ENCODE results near the gene EXOC3L2. TPM values are rescaled to one million over a fixed set of nuclear protein-coding genes. Genes with fewer than 3 reads are reported as not detected.
"Not testable (repeated sequence)": the region's sequence is repeated elsewhere in the genome, so short reads cannot be mapped to it uniquely, and the experiment has no call there.

EXOC3L2 gene
- 0.54 TPM for total RNA-seq

DNA sequence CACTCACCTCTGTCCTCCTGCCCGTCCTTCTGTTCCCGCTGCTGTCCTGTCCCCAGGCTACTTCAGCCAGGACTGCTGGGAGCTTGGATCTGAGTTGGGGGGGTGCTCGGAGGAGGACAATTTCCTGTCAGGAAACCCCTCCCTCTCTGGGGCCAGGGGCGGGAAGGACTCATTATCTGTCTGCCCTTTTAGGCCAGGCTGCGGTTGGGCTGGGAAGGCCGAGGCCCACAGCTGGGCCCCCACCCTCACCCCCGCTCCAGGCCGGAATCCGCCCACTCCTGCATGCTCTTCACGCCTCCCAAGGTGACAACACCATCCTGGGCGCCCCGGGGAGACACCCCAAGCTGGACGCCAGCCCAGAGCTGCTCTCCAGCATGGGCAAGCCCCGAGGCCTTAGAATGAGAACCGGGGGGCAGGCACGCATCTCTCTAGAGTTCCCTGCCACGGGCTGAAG, at the start of gene EXOC3L2:
TSS of gene EXOC3L2 (minus strand) at position 74 of the 454 bp plus-strand sequence. CDS start 6,362 bp downstream, outside the sequence.
- DNase-seq (ENCODE audit: low read depth in 2 of 3, low spot score in 2 of 3), result no peak

DNA sequence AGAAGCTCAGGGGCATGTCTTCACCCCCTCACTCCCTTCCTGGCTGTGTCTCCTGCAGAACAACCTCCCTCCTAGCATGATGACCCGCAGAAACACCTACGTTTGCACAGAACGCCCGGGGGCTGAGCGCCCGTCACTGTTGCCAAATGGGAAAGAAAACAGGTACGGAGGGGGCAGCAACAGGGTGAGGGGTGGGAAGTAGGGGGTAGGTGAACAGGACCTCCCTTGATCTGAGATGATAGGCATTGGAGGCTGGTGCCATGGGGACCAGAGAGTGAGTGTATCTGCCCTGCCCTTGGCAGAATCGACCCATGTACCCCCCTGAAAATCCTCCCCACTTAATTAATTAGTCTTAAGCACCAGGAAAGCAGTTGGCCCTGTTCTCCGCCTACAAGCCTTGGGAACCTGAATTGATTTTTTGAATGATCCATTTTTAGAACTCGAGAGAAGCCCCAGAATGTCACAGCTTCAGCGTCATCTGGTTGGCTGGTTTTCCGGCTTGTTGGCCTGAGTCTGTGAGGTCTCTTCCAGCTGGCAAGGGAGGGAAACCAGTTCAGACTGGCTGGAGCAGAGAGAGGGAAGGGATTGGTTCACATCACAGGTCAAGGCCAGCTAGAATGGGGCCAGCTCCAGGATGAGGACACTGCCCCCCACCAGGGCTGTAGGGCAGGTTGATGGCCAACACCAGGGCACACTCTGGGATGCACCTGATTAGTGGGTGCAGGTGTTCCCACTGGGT, 49.3 kb upstream of the EXOC3L2 start:
- no peak for DNase-seq (ENCODE audit: low read depth in 2 of 3, low spot score in 2 of 3)

DNA sequence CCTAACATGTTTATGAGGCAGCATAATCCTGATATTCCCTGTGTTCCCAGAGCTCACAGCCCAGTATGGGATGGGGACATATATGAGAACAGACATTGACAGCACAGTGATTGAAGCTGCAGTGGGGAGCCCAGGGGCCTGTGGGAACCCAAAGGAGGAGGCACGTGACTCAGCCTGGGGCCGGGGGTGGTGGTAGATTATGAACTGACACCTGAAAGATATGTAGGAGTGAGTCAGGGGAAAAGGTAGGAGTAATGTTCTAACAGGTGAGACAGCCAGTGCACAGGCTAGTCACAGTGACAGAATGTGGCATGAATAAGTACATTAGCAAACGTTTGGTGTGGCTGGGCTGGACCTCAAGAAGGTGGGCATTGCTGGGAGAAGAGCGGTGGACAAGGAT, 48.5 kb upstream of the EXOC3L2 start:
- no peak for DNase-seq (ENCODE audit: low read depth in 2 of 3, low spot score in 2 of 3)

DNA sequence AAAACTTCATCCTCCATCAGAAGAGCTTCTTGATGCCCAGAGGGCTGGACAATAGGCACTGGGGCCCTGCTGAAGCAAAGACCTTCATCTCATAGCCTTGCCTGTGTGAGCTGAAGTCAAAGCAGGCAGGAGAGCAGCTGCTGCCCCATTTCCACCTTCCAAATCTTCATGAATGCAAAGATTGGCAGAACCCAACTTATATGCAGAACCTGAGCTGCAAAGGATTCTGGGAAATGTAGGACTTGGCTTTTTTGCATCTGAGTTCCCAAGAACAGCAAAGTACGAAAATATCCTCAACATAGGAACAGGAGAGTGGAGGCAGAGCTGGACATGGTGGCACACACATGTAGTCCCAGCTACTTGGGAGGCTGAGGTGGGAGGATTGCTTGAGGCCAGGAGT, 46.6 kb upstream of the EXOC3L2 start:
- DNase-seq (ENCODE audit: low read depth in 2 of 3, low spot score in 2 of 3), result no peak

DNA sequence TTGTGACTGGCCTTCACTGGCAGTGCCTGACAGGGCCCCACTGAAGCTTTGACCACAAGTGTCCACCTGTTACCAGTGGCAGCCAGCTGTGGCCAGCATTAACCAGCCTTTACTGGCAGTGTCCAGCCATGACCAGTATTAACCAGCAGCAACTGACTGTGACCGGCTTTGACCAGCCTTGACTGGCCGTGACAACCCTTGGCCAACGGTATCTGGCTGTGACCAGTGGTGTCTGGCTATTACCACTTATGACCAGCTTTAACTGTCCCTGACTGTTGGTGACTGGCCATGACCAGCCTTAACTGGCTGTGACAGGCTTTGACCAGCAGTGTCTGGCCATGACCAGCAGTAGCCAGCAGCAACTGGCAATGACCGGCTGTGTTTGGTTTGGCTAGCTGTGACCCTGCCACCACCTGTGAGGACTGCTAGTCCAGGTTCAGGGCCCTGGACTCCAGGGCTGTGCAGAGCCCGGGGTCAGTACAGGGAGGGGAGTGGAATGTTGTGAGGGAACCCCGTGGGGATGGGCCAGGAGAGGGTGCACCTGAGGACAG, 45.2 kb upstream of the EXOC3L2 start:
- DNase-seq (ENCODE audit: low read depth in 2 of 3, low spot score in 2 of 3), result no peak

DNA sequence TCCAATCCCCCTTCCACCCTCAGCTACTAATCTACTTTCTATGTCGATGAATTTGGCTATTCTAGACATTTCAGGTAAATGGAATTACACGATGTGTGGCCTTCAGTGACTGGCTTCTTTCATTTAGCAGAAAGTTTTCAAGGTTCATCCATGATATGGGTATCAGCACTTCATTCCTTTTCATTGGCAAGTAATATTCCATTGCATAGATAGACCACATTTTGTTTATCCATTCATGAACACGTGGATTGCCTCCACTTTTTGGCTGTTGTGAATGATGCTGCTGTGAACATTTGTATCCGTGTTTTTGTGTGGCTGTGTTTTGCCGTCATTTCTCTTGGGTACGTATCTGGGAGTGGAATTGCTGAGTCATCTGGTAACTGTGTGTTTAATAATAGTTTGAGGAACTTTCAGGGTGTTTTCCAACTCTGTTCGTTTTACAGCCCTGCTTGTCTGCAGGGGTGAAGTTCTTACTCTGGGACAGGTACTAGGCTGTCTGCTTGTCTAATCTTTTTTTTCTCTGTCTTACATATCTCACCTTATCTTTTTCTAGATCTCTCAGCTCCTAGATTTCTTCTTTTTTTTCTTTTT, 38.3 kb upstream of the EXOC3L2 start:
- peak in 2 of 3 donors; percentile 31 to 78 for DNase-seq (ENCODE audit: low read depth in 2 of 3, low spot score in 2 of 3)

DNA sequence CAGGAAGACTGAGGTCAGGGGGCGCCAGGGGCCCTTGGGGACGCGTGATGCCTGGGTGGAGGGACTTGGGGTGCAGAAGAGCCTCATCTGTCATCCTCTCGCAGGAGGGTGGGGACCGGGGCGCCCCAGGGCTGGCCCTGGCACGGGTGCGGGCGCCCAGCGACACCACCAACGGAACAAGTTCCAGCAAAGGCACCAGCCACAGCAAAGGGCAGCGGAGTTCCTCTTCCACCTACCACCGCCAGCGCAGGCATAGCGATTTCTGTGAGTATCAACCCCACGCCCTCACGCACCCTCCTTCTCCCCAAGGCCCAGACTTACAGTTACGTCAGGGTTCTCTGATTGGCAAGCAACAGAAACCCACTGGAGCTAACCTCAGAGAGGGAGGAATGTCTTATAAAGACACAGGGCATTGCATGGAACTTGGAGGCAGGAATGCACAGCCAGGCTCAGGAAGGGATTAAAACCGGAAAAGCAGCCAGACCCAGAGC, 35.3 kb upstream of the EXOC3L2 start:
- DNase-seq (ENCODE audit: low read depth in 2 of 3, low spot score in 2 of 3), result no peak

DNA sequence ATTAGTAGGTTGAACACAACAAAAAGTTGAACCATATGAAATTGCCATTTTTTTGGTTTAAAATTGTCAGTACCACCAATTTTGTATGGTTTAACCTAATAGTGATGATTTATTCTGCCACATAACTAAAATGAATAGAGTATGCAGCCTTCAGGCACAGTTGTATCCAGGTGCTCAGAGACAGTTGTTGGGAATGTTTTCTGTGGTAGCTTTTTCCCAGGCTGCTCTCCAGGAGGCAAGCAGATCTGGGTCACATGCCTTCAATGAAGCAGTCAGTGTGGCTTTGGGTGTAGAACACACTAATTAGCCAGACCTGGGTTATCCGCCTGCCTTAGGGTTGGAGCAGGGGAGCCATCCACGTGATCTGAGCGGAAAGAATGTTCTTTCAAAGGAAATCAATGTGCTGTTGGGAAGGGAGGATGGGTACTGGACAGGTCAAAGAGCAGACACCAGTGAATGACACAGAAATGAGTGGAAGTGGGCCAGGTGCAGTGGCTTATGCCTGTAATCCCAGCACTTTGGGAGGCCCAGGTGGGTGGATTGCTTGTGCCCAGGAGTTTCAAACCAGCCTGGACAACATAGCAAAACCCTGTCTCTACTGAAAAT, 34.5 kb upstream of the EXOC3L2 start:
- no peak for DNase-seq (ENCODE audit: low read depth in 2 of 3, low spot score in 2 of 3)

DNA sequence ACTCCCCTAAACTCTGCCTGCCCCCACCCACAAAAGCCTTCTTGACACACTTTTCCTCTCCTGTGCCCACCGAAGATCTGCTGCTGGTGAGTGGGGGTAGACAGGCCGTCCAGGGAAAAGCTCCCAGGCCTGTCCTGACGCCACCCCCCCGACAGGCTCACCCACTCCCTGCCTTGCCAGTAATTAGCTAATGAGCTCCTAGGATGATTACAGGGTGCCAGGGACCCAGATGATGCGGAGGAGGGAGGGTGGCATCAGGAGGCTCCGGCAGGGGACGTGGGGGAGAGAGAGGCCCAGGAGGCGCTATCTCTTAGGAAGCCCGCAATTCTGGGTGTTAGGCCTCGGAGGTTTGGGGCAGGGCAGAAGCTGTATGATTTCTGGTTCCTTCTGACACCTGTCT, 32.9 kb upstream of the EXOC3L2 start:
- no peak for DNase-seq (ENCODE audit: low read depth in 2 of 3, low spot score in 2 of 3)

DNA sequence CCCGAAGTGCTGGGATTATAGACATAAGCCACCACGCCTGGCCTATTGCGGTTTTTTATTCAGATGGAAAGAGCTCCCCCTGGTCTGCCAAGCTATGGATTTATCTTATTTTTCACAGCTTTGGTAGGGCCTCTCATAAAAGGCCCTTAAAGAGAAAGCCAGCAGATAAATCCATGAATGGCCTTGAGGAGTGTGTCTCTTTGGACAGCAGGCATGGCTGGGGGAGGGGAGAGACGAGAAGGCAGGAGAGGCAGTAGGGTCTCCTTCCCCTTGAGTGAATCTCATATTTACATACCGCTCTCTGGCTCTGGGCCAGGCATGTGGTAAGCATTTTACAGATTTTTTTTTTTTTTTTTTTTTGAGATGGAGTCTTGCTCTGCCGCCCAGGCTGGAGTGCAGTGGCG, 31.1 kb upstream of the EXOC3L2 start:
- no peak for DNase-seq (ENCODE audit: low read depth in 2 of 3, low spot score in 2 of 3)

DNA sequence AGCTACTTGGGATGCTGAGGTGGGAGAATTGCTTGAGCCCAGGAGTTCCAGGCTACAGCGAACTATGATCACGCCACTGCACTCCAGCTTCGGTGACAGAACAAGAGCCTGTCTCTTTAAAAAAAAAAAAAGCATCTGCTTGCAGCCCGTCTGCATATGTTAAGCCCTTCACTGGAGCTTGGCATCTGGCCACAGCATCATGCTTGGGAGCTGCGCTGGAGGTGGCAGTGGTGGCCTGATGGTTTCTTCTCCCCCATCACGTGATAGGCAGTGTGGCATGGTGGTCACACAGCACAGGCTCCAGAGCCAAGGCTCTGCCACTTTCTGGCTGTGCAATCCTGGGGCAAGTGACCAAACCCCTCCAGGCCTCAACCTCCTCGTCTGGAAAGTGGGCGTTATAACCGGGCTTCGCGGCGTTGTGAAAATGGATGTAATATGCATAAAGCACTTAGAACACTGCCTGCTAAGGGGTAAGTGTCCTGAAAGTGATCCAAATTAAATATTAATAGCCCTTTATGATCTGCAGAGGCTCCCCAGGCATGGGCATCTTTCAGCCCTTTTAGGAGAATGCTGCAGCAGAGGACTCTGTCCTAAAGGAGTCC, 30.3 kb upstream of the EXOC3L2 start:
- DNase-seq (ENCODE audit: low read depth in 2 of 3, low spot score in 2 of 3), result no peak

DNA sequence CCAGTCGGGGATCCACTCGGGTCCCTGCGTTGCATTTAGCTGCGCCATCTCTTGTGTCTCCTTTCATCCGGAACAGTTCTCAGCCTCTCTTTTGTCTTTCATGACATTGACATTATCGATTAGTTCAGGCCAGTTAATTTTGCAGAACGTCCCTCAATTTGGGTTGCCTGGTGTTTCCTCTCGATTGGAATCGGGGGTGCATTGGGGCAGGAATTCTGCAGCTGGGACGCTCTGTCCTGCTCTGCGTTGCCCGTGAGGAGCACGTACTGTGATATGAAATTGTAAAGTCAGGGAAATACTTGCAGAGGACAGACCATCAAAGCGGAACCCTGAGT, 28.3 kb upstream of the EXOC3L2 start:
- no peak for DNase-seq (ENCODE audit: low read depth in 2 of 3, low spot score in 2 of 3)

DNA sequence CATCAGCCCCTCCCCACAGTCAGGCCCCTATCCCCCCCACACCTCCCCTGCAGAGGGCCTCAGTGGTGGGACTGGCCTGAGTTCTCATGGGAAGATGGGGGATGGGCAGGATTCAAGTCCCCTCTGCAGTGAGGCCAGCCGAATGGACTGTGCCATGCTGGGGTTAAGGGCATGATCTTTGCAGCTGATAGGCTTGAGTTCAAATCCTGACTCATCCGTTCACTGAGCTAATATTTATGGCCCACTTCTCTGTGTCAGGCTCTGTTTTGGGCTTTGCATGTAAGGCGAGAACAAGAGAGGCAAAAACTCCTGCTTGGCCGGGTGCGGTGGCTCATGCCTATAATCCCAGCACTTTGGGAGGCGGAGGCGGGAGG, 26.5 kb upstream of the EXOC3L2 start:
- DNase-seq (ENCODE audit: low read depth in 2 of 3, low spot score in 2 of 3), result no peak

DNA sequence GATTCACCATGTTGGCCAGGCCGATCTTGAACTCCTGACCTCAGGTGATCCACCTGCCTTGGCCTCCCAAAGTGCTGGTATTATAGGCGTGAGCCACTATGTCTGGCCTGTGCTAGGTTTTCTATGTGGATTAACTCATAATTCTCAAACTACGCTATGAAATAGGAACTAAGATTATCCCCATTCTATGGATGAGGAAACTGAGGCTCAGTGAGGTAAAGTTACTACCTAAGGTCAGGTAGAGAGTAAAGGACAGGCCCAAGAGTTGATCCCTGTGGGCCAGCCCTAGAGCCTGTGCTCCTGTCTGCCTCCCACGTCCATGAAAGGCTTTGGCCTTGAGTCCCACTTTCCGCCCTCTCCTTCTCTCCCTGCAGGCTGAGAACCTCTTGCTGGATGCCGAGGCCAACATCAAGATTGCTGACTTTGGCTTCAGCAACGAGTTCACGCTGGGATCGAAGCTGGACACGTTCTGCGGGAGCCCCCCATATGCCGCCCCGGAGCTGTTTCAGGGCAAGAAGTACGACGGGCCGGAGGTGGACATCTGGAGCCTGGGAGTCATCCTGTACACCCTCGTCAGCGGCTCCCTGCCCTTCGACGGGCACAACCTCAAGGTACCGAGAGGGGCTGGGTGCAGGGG, 26.0 kb upstream of the EXOC3L2 start:
- DNase-seq (ENCODE audit: low read depth in 2 of 3, low spot score in 2 of 3), result no peak

DNA sequence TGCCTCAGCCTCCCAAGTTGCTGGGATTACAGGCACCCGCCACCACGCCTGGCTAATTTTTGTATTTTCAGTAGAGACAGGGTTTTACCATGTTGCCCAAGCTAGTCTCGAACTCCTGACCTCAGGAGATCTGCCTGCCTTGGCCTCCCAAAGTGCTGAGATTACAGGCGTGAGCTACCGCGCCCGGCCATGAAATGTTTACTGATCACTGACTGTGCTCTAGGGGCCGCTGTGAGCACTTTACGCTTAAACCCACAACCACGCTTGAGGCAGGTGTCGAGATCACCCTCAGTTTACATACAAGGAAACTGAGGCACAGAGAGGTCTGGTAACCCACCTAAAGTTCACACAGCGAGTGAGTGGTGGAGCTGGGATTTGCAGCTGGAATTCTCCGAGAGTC, 24.7 kb upstream of the EXOC3L2 start:
- not testable (repeated sequence) for DNase-seq (ENCODE audit: low read depth in 2 of 3, low spot score in 2 of 3)

DNA sequence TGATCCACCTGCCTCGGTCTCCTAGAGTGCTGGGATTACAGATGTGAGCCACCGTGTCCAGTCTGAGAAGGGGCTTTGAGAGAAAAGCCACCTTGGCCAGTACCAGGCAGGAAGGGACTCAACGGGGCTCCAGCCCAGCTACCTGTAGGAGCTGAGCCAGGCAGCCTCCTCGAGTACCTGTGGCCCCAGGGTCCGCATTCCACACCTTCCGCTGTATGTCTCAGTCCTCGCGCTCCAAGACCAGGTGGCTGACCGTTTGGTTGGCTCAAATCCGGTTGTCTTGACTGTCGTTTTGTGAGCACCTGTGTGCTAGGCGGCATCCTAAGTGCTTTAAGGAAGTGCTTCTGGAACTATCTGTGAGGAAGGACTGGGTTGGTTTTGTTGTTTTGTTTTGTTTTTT, 22.1 kb upstream of the EXOC3L2 start:
- no peak for DNase-seq (ENCODE audit: low read depth in 2 of 3, low spot score in 2 of 3)

DNA sequence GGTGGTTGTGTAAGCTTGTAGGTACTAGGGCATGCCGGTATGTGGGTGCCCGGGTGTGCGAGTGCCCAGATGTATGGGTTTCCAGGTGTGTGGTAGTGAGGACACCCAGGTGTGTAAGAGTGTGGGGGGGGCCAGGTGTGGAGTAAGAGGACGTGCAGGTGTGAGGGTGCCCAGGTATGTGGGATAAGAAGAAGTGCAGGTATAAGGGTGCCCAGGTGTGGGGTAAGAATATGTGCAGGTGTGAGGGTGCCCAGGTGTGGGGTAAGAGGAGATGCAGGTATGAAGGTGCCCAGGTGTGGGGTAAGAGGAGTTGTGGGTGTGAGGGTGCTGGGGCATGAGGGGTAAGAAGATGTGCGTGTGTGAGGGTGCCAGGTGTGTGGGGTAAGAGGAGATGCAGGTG, 20.2 kb upstream of the EXOC3L2 start:
- no peak for DNase-seq (ENCODE audit: low read depth in 2 of 3, low spot score in 2 of 3)

DNA sequence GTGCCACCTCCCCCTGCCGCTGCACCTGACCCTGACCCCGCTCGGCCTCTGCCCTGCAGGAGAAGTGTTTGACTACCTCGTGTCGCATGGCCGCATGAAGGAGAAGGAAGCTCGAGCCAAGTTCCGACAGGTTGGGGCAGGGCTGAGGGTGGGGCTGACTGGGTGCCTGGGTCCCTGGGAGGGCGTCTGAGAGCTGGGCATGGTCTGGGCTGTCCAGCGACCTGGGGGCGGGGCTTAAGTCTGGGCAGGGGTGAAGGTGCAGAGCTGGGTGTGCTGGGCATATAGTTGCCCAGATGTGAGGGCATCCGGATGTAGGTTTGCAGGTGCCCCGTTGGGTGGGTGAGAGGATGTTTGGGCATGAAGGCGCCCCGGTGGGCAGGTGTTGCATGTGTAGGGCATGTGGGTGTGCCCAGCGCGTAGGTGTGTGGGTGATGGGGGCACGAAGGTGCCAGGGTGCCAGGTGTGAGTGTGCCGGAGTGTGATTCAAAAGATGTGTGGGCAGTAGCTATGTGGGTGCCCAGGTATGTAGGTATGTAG, 19.6 kb upstream of the EXOC3L2 start:
- DNase-seq (ENCODE audit: low read depth in 2 of 3, low spot score in 2 of 3), result no peak

DNA sequence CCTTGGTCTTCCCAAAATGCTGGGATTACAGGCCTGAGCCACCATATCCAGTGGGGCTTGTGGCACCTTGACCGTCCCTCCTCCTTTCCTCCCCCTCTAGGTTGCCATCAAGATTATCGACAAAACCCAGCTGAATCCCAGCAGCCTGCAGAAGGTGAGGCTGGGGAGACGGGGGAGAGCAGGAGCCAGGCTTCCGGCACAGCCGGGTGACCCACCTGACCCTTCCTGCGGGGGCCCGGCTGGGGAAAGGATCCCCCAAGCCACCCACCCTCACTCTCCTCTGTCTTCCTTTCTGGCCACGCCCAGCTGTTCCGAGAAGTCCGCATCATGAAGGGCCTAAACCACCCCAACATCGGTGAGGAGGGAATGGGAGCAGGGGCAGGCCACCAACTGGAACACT, 17.8 kb upstream of the EXOC3L2 start:
- no peak for DNase-seq (ENCODE audit: low read depth in 2 of 3, low spot score in 2 of 3)

DNA sequence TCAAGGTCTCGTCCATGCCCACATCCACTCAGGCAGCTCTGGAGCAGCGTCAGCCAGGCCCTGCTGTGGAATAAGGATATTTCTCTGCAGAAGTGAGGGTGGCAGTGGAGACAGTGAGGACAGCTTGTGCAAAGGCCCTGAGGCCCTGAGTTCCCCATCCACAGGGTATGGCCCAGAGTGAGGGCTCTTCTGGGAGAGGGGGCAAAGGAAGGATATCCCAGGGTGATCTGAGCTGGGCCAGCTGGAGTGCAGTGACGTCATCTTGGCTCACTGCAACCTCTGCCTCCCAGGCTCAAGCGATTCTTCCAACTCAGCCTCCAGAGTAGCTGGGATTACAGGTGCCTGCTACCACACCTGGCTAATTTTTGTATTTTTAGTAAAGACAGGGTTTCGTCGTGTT, 17.4 kb upstream of the EXOC3L2 start:
- no peak for DNase-seq (ENCODE audit: low read depth in 2 of 3, low spot score in 2 of 3)

DNA sequence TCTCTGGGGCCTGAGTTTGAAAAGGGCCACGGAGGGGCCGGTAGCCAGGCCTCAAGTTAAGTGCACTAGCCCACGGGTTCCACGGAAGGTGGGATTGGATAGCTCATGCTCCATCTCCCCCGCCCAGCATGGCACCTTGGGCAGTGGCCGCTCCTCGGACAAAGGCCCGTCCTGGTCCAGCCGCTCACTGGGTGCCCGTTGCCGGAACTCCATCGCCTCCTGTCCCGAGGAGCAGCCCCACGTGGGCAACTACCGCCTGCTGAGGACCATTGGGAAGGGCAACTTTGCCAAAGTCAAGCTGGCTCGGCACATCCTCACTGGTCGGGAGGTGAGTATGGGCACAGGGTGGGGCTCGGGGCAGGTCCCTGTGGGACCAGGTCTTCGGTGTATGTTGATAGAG, 13.7 kb upstream of the EXOC3L2 start:
- no peak for DNase-seq (ENCODE audit: low read depth in 2 of 3, low spot score in 2 of 3)

All from hematopoietic multipotent progenitor cell (in vitro differentiated cells).